Activated CD4-positive, alpha-beta T cell treated with anti-CD3 and anti-CD28 coated beads for 36 hours (primary cell): Measurements from ENCODE around the gene BTBD6. TPM values are rescaled to one million over a fixed set of nuclear protein-coding genes. Genes with fewer than 3 reads are reported as not detected.

Source experiments
- ATAC-seq: fragments of 200-7000 bp; cut with Tn5 transposase; one replicate; pipeline ENCODE4 v1.10.0; 2021; ENCODE audit warnings: mild to moderate bottlenecking, moderate library complexity
- CTCF ChIA-PET: fragments of 350-600 bp; sonication (Branson Sonifier 250); formaldehyde crosslinking; loops from one replicate; lab custom pipeline; 2021; ENCODE audit warnings: antibody characterized with exemption; lab: Charles Lee
- POLR2A ChIA-PET: fragments of 350-600 bp; sonication (Branson Sonifier 250); formaldehyde crosslinking; loops from one replicate; lab custom pipeline; 2021; ENCODE audit warnings: antibody characterized with exemption, inconsistent platforms; lab: Charles Lee
- DNase-seq: peaks from one replicate; pipeline ENCODE4 v3.0.0-alpha.2; 2020
- H3K27ac Mint-ChIP-seq: one replicate; pipeline ENCODE4 v1.8.0; 2021; ENCODE audit warnings: mixed read lengths
- H3K27me3 Mint-ChIP-seq: one replicate; pipeline ENCODE4 v1.8.0; 2021; ENCODE audit warnings: mixed read lengths
- H3K36me3 Mint-ChIP-seq: one replicate; pipeline ENCODE4 v1.8.0; 2021; ENCODE audit warnings: low read depth, mixed read lengths
- H3K4me1 Mint-ChIP-seq: one replicate; pipeline ENCODE4 v1.8.0; 2021; ENCODE audit warnings: mixed read lengths
- H3K4me3 Mint-ChIP-seq: one replicate; pipeline ENCODE4 v1.8.0; 2021; ENCODE audit warnings: mild to moderate bottlenecking, moderate library complexity, mixed read lengths
- H3K9me3 Mint-ChIP-seq: one replicate; pipeline ENCODE4 v1.8.0; 2021; ENCODE audit warnings: low read depth, mixed read lengths
- intact Hi-C, 2 experiments: fragments of 100-400 bp; cut with DNase I in 1 of 2; cut with micrococcal nuclease in 1 of 2; formaldehyde crosslinking; loops; one replicate each; pipeline versions ENCODE4 v1.14.2 to v1.15.1; 2022 to 2024; cut with DNase I, micrococcal nuclease
- total RNA-seq, 2 experiments: library from RNA; stranded (reverse); gene quantifications; one replicate each; pipeline ENCODE4 v1.2.3, GENCODE V29; 2021

Gene BTBD6
- total RNA-seq, 2 experiments from 2014 or later = 18.9 to 23.2 TPM

DNA sequence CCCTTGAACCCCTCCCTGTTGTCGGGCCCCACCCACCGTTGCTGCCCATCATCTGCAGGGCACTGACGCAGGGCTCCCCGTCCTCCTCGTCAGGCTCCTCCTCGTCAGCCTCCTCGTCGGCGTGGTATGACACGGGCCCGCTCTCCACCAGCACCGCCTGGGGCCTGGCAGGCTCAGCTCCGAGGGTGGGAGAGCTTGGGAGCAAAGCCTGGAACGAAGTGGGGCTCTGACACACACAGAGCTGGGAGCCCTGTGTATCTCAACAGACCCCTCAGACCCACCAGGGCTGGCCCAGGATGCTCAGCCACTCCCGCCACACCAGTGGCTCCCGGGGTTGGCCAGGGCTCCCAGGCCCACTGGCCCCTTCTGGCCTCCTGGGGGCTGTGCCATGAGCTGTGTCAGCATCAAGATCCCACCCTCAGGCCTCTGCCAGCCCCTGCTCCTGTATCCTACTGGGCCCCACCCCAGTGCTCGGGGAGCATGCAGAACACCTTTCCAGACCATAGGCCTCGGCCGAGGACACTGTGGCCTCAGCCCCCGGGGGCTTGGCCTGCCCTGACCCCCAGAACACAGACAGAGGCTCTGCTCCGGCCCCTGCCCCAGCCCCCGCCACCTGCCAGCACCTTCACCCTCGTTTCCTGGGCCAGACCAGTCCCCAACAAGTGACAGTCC lies 37.1 kb upstream of the BTBD6 start:
- DNase-seq (no peak), ATAC-seq (no peak)
- POLR2A ChIA-PET = no interaction called here
- no peak overlapping the region for H3K27ac Mint-ChIP-seq
- H3K4me3 Mint-ChIP-seq = no peak overlapping the region
- no peaks in the 10 kb centered on the region for H3K9me3 Mint-ChIP-seq
- no peaks in the 10 kb centered on the region for H3K4me1 Mint-ChIP-seq
- intact Hi-C loops = no loop called here
- no peaks in the 10 kb centered on the region for H3K27me3 Mint-ChIP-seq
- peaks cover 10% of the 10 kb centered on the region for H3K36me3 Mint-ChIP-seq
- CTCF ChIA-PET = interaction anchor here (0.6 kb wide), 1 partner anchor 581 kb away, joined by 3 read pairs; no protein-coding TSS in a partner anchor

DNA sequence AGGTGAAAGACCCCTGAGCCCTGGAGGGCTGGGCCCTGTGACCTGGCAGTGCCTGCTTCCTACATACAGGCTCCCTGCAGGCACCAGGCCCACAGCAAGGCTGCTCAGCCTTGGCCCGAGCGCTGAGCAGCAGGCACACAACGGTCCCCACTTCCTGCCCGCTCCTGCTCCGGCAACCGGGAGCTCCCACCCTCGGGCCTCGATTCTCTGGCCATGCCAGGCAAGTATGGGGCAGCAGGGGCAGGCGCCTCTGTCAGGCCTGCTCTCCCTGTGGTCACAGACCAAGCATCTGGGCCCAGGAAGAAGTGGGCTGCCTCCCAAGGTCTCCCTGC lies 36.6 kb upstream of the BTBD6 start:
- Mint-ChIP-seq H3K4me1 (no peaks in the 10 kb centered on the region), H3K27me3 (no peaks in the 10 kb centered on the region), H3K36me3 (peaks cover 10% of the 10 kb centered on the region), H3K27ac (no peak overlapping the region), H3K4me3 (no peak overlapping the region), H3K9me3 (no peaks in the 10 kb centered on the region)
- no peak for DNase-seq
- ATAC-seq = no peak
- POLR2A ChIA-PET = no interaction called here
- intact Hi-C loops = no loop called here
- CTCF ChIA-PET = no interaction called here

DNA sequence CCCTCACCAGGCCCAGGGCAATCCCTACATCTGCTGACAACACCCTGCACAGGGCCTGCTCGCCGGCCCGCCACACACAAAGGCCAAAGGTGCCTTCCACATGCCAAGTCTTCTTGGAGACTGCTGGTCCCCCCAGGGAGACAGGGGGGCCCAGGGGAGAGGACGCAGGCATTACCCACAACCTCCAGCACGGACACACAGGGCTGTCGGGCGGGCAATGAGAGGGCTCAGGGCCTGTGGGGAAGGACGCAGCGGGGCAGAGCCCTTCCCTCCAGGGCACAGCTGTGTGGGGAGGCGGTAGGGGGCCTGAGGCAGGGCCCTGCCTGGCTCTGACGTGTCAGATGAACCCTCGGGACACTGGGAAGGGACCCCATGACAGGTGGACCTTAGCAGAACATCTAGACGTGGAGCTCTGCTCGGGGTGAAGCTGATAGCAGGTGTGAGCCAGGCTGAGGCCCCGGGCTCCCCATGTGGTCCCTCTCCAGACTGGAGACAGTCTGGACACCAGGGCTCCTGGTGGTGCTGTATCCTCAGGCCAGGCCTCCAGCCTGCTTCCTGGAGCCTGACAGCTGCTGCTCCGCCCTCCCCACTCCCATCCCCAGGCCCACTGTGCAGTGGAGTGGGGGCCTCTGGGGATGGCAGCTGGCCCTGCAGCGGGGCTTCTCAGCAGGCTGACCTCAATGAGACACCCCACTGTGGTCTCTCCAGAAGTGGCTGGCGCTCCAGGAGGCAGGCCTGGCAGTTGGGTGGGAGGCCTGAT lies 35.6 kb upstream of the BTBD6 start:
- Mint-ChIP-seq H3K27me3 (no peaks in the 10 kb centered on the region), H3K4me3 (no peak overlapping the region), H3K27ac (no peak overlapping the region), H3K4me1 (no peaks in the 10 kb centered on the region), H3K9me3 (no peaks in the 10 kb centered on the region), H3K36me3 (peaks cover 10% of the 10 kb centered on the region)
- intact Hi-C loops = no loop called here
- ChIA-PET POLR2A (no interaction called here), CTCF (interaction anchor here (0.8 kb wide), 1 partner anchor 131 kb away, joined by 3 read pairs; no protein-coding TSS in a partner anchor)
- ATAC-seq (no peak), DNase-seq (no peak)

DNA sequence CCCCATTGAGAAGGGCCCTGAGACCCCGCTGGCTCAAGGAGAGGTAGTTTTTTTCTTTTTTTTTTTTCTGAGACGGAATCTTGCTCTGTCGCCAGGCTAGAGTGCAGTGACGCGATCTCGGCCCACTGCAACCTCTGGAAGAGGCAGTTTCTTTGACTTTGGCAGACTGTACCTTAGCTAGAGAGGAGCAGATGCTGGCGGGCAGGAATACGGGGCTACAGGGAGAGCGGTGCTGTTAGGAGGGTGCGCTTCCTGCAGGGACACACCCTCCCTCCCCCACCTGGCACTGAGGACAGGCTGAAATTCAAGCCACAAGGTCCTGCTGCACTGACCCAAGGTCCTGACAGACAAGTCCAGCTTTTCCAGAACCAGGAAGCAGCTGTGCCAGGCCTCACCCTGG lies 35.0 kb upstream of the BTBD6 start:
- no peaks in the 10 kb centered on the region for H3K4me1 Mint-ChIP-seq
- POLR2A ChIA-PET = no interaction called here

DNA sequence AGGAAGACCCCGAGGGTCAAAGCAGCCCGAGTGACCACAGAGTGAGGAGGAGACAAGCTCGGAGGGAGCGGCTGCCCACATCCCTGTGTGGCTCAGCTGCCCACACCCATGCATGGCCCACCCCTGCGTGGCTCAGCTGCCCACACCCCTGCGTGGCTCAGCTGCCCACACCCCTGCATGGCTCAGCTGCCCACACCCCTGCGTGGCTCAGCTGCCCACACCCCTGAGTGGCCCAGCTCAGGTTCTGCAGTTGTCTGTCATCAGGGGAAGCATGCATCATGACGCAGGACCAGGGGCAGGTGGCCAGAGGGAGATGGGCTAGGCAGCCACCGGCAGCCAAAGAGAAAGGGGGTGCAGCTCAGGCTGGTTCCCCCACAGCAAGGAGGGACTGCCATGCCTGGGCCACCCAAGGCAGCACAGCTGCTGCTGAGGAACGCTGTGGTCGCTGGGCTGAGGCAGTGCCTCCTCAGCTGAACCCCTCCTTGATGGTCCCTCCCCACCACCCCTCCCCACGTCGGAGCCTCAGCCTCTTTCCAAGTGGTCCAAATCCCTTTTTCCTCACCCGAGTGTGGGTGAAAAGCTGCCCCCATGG lies 33.9 kb upstream of the BTBD6 start:
- ChIA-PET POLR2A (no interaction called here), CTCF (no interaction called here)
- no peak for DNase-seq
- Mint-ChIP-seq H3K4me1 (no peaks in the 10 kb centered on the region), H3K4me3 (no peak overlapping the region), H3K27me3 (no peaks in the 10 kb centered on the region), H3K36me3 (peaks cover 12% of the 10 kb centered on the region), H3K27ac (no peak overlapping the region), H3K9me3 (no peaks in the 10 kb centered on the region)
- ATAC-seq = no peak
- intact Hi-C loops = no loop called here

More for the DNA sequence above, 35.0 kb upstream of the BTBD6 start:
- CTCF ChIA-PET = interaction anchor here (0.8 kb wide), 1 partner anchor 130 kb away, joined by 3 read pairs; no protein-coding TSS in a partner anchor
- intact Hi-C loops = no loop called here
- DNase-seq = no peak
- no peak overlapping the region for H3K27ac Mint-ChIP-seq
- peaks cover 10% of the 10 kb centered on the region for H3K36me3 Mint-ChIP-seq
- H3K4me3 Mint-ChIP-seq = no peak overlapping the region
- ATAC-seq = no peak
- H3K27me3 Mint-ChIP-seq = no peaks in the 10 kb centered on the region
- no peaks in the 10 kb centered on the region for H3K9me3 Mint-ChIP-seq

DNA sequence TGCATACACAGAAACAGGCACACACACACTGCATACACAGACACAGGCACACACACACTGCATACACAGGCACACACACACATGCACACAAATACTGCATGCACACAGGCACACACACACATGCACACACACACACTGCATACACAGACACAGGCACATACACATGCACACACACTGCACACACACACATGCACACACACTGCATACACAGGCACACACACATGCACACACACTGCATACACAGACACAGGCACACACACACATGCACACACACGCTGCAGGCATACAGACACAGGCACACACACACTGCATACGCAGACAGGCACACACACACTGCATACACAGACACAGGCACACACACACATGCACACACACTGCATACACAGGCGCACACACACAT lies 32.7 kb upstream of the BTBD6 start:
- H3K4me3 Mint-ChIP-seq = no peak overlapping the region
- DNase-seq (no peak), ATAC-seq (no peak)
- CTCF ChIA-PET = no interaction called here
- H3K36me3 Mint-ChIP-seq = peaks cover 12% of the 10 kb centered on the region
- POLR2A ChIA-PET = no interaction called here
- no peaks in the 10 kb centered on the region for H3K27me3 Mint-ChIP-seq
- H3K9me3 Mint-ChIP-seq = no peaks in the 10 kb centered on the region
- no peak overlapping the region for H3K27ac Mint-ChIP-seq
- intact Hi-C loops = no loop called here
- H3K4me1 Mint-ChIP-seq = no peaks in the 10 kb centered on the region

DNA sequence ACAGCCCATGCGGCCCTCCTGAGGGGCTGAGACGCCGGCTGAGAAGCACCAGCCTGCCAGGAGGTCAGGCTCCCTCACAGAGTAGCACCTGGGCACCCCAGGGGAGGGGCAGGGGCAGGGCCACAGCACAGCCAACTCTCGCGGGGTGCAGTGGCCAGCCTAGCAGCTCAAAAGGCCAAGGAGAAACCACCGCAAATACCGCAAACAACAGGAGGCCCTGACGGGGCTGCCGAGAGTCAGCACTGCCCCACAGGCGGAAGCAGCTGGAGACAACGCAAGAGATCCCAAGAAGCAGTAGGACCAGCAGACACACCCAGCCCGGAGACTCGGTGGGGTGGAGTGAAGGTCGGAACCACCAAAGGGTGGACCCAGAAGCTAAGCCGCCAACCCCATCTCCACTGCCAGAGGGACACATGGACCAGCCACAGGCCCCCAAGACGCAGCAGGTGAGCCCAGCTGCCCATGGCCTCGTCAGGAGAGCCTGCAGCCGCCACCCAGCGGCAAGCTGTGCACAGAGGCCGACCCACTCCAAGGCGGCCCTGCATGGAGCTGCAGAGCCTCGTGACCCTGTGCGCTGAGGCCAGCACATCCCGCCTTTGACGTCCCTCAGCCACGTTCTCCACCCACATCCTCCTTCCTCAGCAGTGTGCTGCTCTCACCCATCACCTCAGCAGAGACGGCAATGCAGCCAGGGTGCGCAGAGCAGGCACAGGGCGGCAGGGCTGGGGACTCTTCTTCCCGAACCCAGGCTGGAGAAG lies 31.7 kb upstream of the BTBD6 start:
- Mint-ChIP-seq H3K36me3 (peaks cover 13% of the 10 kb centered on the region), H3K4me3 (no peak overlapping the region), H3K27me3 (no peaks in the 10 kb centered on the region), H3K27ac (no peak overlapping the region), H3K4me1 (no peaks in the 10 kb centered on the region), H3K9me3 (no peaks in the 10 kb centered on the region)
- ATAC-seq (no peak), DNase-seq (no peak)
- intact Hi-C loops = no loop called here
- CTCF ChIA-PET = no interaction called here
- POLR2A ChIA-PET = no interaction called here

DNA sequence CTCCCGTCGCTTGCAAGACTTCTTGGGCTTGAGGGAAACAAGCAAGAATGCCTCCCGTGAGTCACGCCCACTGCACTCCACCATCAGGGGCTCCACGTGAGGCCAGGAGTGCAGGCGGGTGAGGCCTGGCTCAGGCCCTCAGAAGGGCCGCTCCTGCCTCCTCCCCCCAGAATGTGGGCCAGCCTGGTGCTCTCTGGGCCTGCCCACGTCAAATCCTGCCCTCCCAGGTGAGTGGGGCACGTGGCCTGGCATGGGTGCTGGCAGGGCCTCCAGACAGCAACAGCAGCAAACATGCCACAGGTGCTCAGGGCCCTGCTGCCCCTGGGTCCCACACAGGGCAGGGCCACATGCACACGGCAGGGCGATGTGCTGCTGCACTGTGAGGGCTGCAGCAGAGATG lies 30.6 kb upstream of the BTBD6 start:
- Mint-ChIP-seq H3K27ac (no peak overlapping the region), H3K27me3 (no peaks in the 10 kb centered on the region), H3K36me3 (peaks cover 19% of the 10 kb centered on the region), H3K4me1 (no peaks in the 10 kb centered on the region), H3K9me3 (no peaks in the 10 kb centered on the region), H3K4me3 (no peak overlapping the region)
- CTCF ChIA-PET = no interaction called here
- intact Hi-C loops = no loop called here
- no peak for ATAC-seq
- POLR2A ChIA-PET = no interaction called here
- no peak for DNase-seq

DNA sequence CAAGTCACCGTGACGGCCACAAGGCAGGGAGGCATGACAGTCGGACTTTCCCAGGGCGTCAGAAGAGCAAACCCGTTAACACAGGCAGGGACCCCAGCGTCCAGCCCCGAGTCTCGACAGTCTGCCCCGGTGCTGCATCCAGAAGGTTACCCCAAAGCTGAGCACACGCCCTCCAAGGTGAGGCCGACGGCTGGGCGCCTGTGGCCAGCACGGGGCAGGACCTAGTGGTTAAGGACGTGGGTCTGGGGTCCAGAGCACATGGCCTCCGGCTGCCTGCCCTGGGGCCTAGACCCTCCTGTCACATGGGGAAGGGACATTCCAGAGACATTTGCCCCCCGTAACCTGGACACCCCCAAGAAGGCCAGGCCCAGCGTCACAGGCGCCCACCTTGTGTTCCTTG lies 29.7 kb upstream of the BTBD6 start:
- no peaks in the 10 kb centered on the region for H3K27me3 Mint-ChIP-seq
- intact Hi-C loops = no loop called here
- ATAC-seq = no peak
- POLR2A ChIA-PET = no interaction called here
- no peak overlapping the region for H3K27ac Mint-ChIP-seq
- DNase-seq = no peak
- no peaks in the 10 kb centered on the region for H3K4me1 Mint-ChIP-seq
- H3K4me3 Mint-ChIP-seq = no peak overlapping the region
- CTCF ChIA-PET = no interaction called here
- peaks cover 22% of the 10 kb centered on the region for H3K36me3 Mint-ChIP-seq
- H3K9me3 Mint-ChIP-seq = no peaks in the 10 kb centered on the region

DNA sequence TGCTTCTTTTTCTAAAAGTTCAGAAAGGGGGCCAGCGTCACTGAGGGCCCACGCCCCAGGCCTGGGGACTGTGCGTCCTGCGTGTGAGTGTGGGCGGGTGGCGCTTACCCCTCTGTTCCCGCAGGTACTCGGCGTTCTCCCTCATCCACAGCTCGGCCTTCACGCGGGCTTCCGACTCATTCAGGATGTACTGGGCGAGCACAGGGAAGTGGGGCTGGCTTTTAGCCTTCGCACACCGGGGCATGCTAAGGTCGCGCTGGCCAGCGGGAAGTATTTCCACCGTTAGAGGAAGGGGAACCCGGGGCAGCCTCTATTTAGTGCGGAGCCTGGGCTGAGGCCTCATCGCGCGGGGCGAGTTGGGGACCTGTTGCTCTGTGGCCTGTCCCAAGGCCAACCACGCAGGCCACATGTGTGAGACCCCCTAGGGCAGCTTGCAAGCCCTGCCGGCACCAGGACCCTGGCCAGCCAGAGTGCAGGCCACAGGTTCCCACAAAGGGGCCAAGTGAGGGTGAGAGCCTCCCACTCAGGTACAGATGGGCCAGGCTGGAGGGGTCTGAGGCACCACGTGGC lies 29.2 kb upstream of the BTBD6 start:
- no peak for DNase-seq
- Mint-ChIP-seq H3K4me1 (no peaks in the 10 kb centered on the region), H3K27me3 (no peaks in the 10 kb centered on the region), H3K4me3 (no peak overlapping the region), H3K27ac (no peak overlapping the region), H3K9me3 (no peaks in the 10 kb centered on the region), H3K36me3 (peaks cover 22% of the 10 kb centered on the region)
- CTCF ChIA-PET = no interaction called here
- ATAC-seq = no peak
- intact Hi-C loops = no loop called here
- POLR2A ChIA-PET = no interaction called here

DNA sequence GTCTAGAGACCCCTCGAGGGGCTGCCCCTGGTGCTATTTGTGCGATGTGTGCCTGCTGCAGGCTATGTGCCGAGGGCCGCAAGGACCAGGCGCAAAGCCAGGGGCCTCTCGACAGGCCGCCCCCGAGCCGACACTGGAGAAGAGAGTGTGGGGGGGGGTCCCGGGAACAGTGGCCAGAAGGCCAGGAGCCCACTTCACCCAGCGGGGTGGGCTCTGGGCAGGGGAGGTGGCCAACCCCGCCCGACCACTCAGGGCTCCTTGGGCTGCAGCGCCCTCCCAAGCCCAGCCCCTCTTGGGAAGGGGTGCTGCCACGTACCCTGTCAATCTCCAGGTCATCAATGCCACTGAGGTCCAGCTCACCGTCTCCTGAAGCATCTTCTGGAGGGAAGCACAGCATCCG lies 28.6 kb upstream of the BTBD6 start:
- ATAC-seq = no peak
- Mint-ChIP-seq H3K9me3 (no peaks in the 10 kb centered on the region), H3K27me3 (no peaks in the 10 kb centered on the region), H3K4me3 (no peak overlapping the region), H3K4me1 (no peaks in the 10 kb centered on the region), H3K36me3 (peaks cover 22% of the 10 kb centered on the region), H3K27ac (no peak overlapping the region)
- ChIA-PET CTCF (no interaction called here), POLR2A (no interaction called here)
- intact Hi-C loops = no loop called here
- DNase-seq = no peak
